ENCODE measurements around the gene STAB1.

DNA sequence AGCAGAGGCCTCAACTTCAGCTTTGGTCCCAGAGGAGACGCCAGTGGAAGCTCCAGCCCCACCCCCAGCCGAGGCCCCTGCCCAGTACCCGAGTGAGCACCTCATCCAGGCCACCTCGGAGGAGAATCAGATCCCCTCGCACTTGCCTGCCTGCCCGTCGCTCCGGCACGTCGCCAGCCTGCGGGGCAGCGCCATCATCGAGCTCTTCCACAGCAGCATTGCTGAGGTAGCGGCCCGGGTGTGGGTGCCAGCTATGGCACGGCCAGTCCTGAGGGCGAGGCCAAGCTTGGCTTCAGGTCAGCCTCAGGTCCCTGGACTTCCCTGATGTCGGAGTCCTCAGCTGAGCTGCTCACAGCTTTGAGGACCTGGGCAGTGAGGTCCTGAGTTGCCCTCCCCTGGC is 5.7 kb upstream of the STAB1 start:
- no peak for TF ChIP-seq POLR2A (IDR thresholded peaks at IDR 0.05)
- TF ChIP-seq, protein P1, sequence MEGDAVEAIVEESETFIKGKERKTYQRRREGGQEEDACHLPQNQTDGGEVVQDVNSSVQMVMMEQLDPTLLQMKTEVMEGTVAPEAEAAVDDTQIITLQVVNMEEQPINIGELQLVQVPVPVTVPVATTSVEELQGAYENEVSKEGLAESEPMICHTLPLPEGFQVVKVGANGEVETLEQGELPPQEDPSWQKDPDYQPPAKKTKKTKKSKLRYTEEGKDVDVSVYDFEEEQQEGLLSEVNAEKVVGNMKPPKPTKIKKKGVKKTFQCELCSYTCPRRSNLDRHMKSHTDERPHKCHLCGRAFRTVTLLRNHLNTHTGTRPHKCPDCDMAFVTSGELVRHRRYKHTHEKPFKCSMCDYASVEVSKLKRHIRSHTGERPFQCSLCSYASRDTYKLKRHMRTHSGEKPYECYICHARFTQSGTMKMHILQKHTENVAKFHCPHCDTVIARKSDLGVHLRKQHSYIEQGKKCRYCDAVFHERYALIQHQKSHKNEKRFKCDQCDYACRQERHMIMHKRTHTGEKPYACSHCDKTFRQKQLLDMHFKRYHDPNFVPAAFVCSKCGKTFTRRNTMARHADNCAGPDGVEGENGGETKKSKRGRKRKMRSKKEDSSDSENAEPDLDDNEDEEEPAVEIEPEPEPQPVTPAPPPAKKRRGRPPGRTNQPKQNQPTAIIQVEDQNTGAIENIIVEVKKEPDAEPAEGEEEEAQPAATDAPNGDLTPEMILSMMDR (IDR thresholded peaks at IDR 0.05), result no peak
